K562 (cell line): ENCODE measurements around the gene ZNF26. TPM values are rescaled to one million over a fixed set of nuclear protein-coding genes. Genes with fewer than 3 reads are reported as not detected.
A peak's percentile ranks its signal among the peaks of the same experiment; 100 is the strongest.

Experiments
- ATAC-seq: fragments of 200-7000 bp; cut with Tn5 transposase; 3 replicates; pipeline ENCODE4 v1.9.1; 2020; ENCODE audit warnings: moderate library complexity
- BruUV-seq: library from RNA; stranded (reverse); fragments of 400-500 nt; replicated peaks from 2 replicates; lab custom pipeline; 2021; lab: Mats Ljungman, UMichigan
- CTCF ChIA-PET: fragments of 300-600 bp; formaldehyde crosslinking; extraction: SDS; loops from one replicate; lab custom pipeline; 2021; ENCODE audit warnings: low intra/inter-chr PET ratio; lab: Yijun Ruan, JAX
- POLR2A ChIA-PET: fragments of 300-600, 350-650 bp; sonication (Branson Sonifier 250); formaldehyde crosslinking; extraction: SDS; loops from one replicate; lab custom pipeline; 2021; ENCODE audit warnings: antibody characterized with exemption, inconsistent platforms; lab: Yijun Ruan, JAX
- DNase-seq, 4 experiments: peaks; one replicate each; pipeline versions ENCODE4 v3.0.0 to v3.0.0-alpha.2; 2011 to 2018; ENCODE audit warnings: low spot score in 3 of 4, mixed read lengths in 3 of 4; ENCODE audit errors: extremely low read depth in 1 of 4
- FAIRE-seq: peaks from 2 replicates; lab custom pipeline; 2011; peaks lifted over from hg19 to GRCh38; lab: Jason Lieb, UNC
- H2AFZ ChIP-seq: 2 replicates; pipeline ENCODE4 v1.6.0; 2011; ENCODE audit warnings: low read depth, low read length, control low read depth, inconsistent platforms
- H3K27ac ChIP-seq: fragments of 200-600 bp; 3 replicates; pipeline ENCODE4 v1.8.0; 2011; ENCODE audit warnings: low read depth, mild to moderate bottlenecking, control low read depth, inconsistent platforms, low read length, moderate library complexity, mixed read lengths; ENCODE audit errors: extremely low read depth
- H3K27me3 ChIP-seq, 2 experiments: fragments of 300-600 bp in 1 of 2; 2 replicates in 1 of 2; 3 replicates in 1 of 2; pipeline versions ENCODE4 v1.6.0 to v1.8.0; 2011; ENCODE audit warnings: inconsistent platforms in 2 of 2, low read length in 2 of 2, mild to moderate bottlenecking in 1 of 2, mixed read lengths in 1 of 2, moderate library complexity in 1 of 2; ENCODE audit not compliant: control insufficient read depth in 2 of 2, insufficient read depth in 2 of 2
- H3K36me3 ChIP-seq: fragments of 300-600 bp; 3 replicates; pipeline ENCODE4 v1.8.0; 2011; ENCODE audit warnings: mild to moderate bottlenecking, low read length, inconsistent platforms; ENCODE audit not compliant: control insufficient read depth, insufficient read depth
- H3K4me1 ChIP-seq, 2 experiments: fragments of 200-600 bp in 1 of 2; replicated peaks in 1 of 2; 2 replicates in 1 of 2; 3 replicates in 1 of 2; pipeline versions ENCODE4 v1.5.1 to v1.8.0; 2011; ENCODE audit warnings: inconsistent platforms in 2 of 2, low read length in 2 of 2, mild to moderate bottlenecking in 1 of 2, mixed read lengths in 1 of 2, moderate library complexity in 1 of 2; ENCODE audit not compliant: control insufficient read depth in 2 of 2, insufficient read depth in 2 of 2
- H3K4me2 ChIP-seq: 2 replicates; pipeline ENCODE4 v1.6.1; 2011; ENCODE audit warnings: low read length, control low read depth, inconsistent platforms, mixed read lengths; ENCODE audit not compliant: insufficient read depth
- H3K4me3 ChIP-seq: fragments of 200-600 bp; sonication (generic), shearing (Covaris generic); 2 replicates; pipeline ENCODE4 v1.5.1; 2016; ENCODE audit warnings: control low read depth, inconsistent platforms
- H3K79me2 ChIP-seq: fragments of 200-600 bp; 3 replicates; pipeline ENCODE4 v1.8.0; 2011; ENCODE audit warnings: low read length, inconsistent platforms; ENCODE audit not compliant: control insufficient read depth, insufficient read depth
- H3K9ac ChIP-seq, 2 experiments: 2 replicates each; pipeline versions ENCODE4 v1.6.0 to v1.6.1; 2011; ENCODE audit warnings: low read depth in 2 of 2, low read length in 2 of 2, control low read depth in 1 of 2, inconsistent platforms in 1 of 2, mild to moderate bottlenecking in 1 of 2, mixed read lengths in 1 of 2; ENCODE audit not compliant: insufficient read depth in 1 of 2
- H3K9me1 ChIP-seq: one replicate; pipeline ENCODE4 v1.6.0; 2011; ENCODE audit warnings: inconsistent platforms, mild to moderate bottlenecking, low read length, moderate library complexity; ENCODE audit not compliant: control insufficient read depth, insufficient read depth
- H3K9me3 ChIP-seq: replicated peaks from 2 replicates; pipeline ENCODE4 v1.5.1; 2011; ENCODE audit warnings: low read depth, low read length, inconsistent platforms; ENCODE audit not compliant: control insufficient read depth, insufficient read depth
- H4K20me1 ChIP-seq: replicated peaks from 2 replicates; pipeline ENCODE4 v1.6.1; 2011; ENCODE audit warnings: low read length, inconsistent platforms, mixed read lengths; ENCODE audit not compliant: control insufficient read depth, insufficient read depth
- CBFA2T2 ChIP-seq: fragments of 450-650 bp; conservative IDR thresholded peaks from 2 replicates; pipeline ENCODE4 v1.6.1; 2017; ENCODE audit warnings: mild to moderate bottlenecking
- ELF4 ChIP-seq: fragments of 450-650 bp; formaldehyde crosslinking; IDR thresholded peaks from 2 replicates; pipeline ENCODE4 v1.4.0; 2022; ENCODE audit warnings: missing genetic modification characterization
- FOXJ3 ChIP-seq: sonication (generic); formaldehyde crosslinking; IDR thresholded peaks from 2 replicates; pipeline ENCODE4 v1.4.0; 2020; ENCODE audit warnings: mild to moderate bottlenecking, missing genetic modification reagents
- ILF3 ChIP-seq: fragments of 450-650 bp; IDR thresholded peaks from 2 replicates; pipeline ENCODE4 v1.6.1; 2018; ENCODE audit warnings: antibody characterized with exemption, mild to moderate bottlenecking, moderate library complexity, borderline replicate concordance
- RBM39 ChIP-seq: fragments of 200-400 bp; formaldehyde crosslinking; optimal IDR thresholded peaks from 2 replicates; pipeline ENCODE3; 2018; ENCODE audit warnings: low read depth, low read length
- SIN3A ChIP-seq, 2 experiments: fragments of 150-350 bp in 1 of 2; IDR thresholded peaks; 2 replicates each; pipeline ENCODE4 v1.6.1; 2011 to 2016; ENCODE audit warnings: borderline replicate concordance in 2 of 2, low read depth in 2 of 2, low read length in 2 of 2, mild to moderate bottlenecking in 2 of 2, moderate library complexity in 2 of 2; ENCODE audit not compliant: control insufficient read depth in 1 of 2
- SP1 ChIP-seq: sonication (generic); formaldehyde crosslinking; IDR thresholded peaks from 2 replicates; pipeline ENCODE4 v1.8.1; 2022; ENCODE audit warnings: mild to moderate bottlenecking, missing genetic modification reagents
- UBTF ChIP-seq, 2 experiments: IDR thresholded peaks; 2 replicates each; pipeline ENCODE4 v1.6.1; 2012; ENCODE audit warnings: improper control_type of control experiment in 2 of 2, low read depth in 2 of 2, low read length in 2 of 2, borderline replicate concordance in 1 of 2
- ZNF197 ChIP-seq: fragments of 200-800 bp; sonication (Bioruptor generic); IDR thresholded peaks from 2 replicates; pipeline ENCODE4 v1.6.1; 2016; ENCODE audit warnings: low read depth, missing genetic modification characterization, missing compliant biosample characterization
- WGBS: fragments of 100-300 bp; shearing (Covaris generic); methylation state at CpG from one replicate; pipeline ENCODE4 v1.1.6; 2016; ENCODE audit warnings: low coverage, mixed read lengths; ENCODE audit not compliant: insufficient coverage; ENCODE audit errors: missing lambda C conversion rate; 5-methylcytosine and 5-hydroxymethylcytosine counted together
- in situ Hi-C: fragments of 300-500 bp; cut with MboI; formaldehyde crosslinking; loops from 4 replicates; pipeline ENCODE4 v1.15.0; 2018; ENCODE audit warnings: inconsistent platforms, mixed read lengths
- intact Hi-C: fragments of 100-400 bp; cut with micrococcal nuclease; formaldehyde crosslinking; loops from 2 replicates; pipeline ENCODE4 v1.14.2; 2022
- polyA plus RNA-seq, 8 experiments: library from polyadenylated mRNA; depleted of rRNA in 4 of 8; stranded (reverse) in 5 of 8; unstranded in 3 of 8; fragments of >200 nt; fragmentation: Nextera tagmentation in 2 of 8; fragmentation: Illumina TruSeq in 1 of 8; extraction: Ambion mirVana in 2 of 8; extraction: Trizol in 1 of 8; gene quantifications; 2 replicates each; pipeline versions ENCODE4 v1.2.1 to v1.2.3, GENCODE V29; 2011 to 2014; ENCODE audit warnings: inconsistent platforms in 1 of 8, missing spikeins in 1 of 8
- total RNA-seq, 7 experiments: library from RNA; depleted of rRNA in 6 of 7; stranded (reverse); fragments of >200 nt in 6 of 7; fragmentation: Illumina TruSeq in 2 of 7; extraction: Trizol in 2 of 7; gene quantifications; 2 replicates each; pipeline versions ENCODE4 v1.2.1 to v1.2.3, GENCODE V29; 2011 to 2021; ENCODE audit warnings: low replicate concordance in 1 of 7

Gene ZNF26
- total and polyA plus RNA-seq, 9 of the 15 experiments (the other 6 are each of a cell fraction or from before 2014, with no cell fraction given): 1.2 to 14.1 (median 8.0) TPM

GRCh38 chr12:132951649-132952048 is 34.5 kb upstream of the ZNF26 start:
- TF ChIP-seq CBFA2T2: 0 out of 2 replicates have a peak, but pooled peaks have one; percentile 2
- no peak for TF ChIP-seq ILF3
- peak; percentile 6; the same call in 1 of the 2 replicates for TF ChIP-seq ELF4 (CRISPR knock-in tag)
- Histone ChIP-seq H3K36me3 (no peaks in the 10 kb centered on the region; the same call in 2 of the 3 replicates), H3K27ac (no peak overlapping the region; the same call in 2 of the 3 replicates), H3K4me1 (peaks cover 2 to 3% of the 10 kb centered on the region in 2 experiments; a peak in 1 of 5 replicates), H4K20me1 (no peaks in the 10 kb centered on the region), H3K9ac (no peak overlapping the region), H3K4me3 (no peak overlapping the region), H3K9me1 (no peaks in the 10 kb centered on the region), H3K4me2 (no peak overlapping the region), H3K27me3 (no peaks in the 10 kb centered on the region; a peak in 1 of 5 replicates), H3K79me2 (no peaks in the 10 kb centered on the region), H3K9me3 (peaks cover 22% of the 10 kb centered on the region), H2AFZ (no peak overlapping the region)
- DNase-seq: no peak
- ATAC-seq: no peak
- intact Hi-C loops (no loop called here), in situ Hi-C loops (no loop called here)
- BruUV-seq: no TSS peak
- POLR2A ChIA-PET: no interaction called here
- WGBS: 11% methylated on average over 8 of the region's 8 CpGs
- CTCF ChIA-PET: no interaction called here
- peak; percentile 75 for FAIRE-seq

GRCh38 chr12:132952371-132953162 is 33.6 kb upstream of the ZNF26 start:
- Histone ChIP-seq H3K27ac (no peak overlapping the region), H3K36me3 (no peaks in the 10 kb centered on the region; the same call in 2 of the 3 replicates), H3K27me3 (no peaks in the 10 kb centered on the region; a peak in 1 of 5 replicates), H3K9me3 (peaks cover 24% of the 10 kb centered on the region)
- DNase-seq: no peak
- no peak for FAIRE-seq
- POLR2A ChIA-PET: no interaction called here
- in situ Hi-C loops: no loop called here
- no peak for TF ChIP-seq RBM39
- TF ChIP-seq SP1 (CRISPR knock-in tag): no peak
- TF ChIP-seq UBTF (IDR thresholded peaks at IDR 0.05; ENCODE audit: borderline replicate concordance in 1 of 2, low read depth in 2 of 2, low read length in 2 of 2): no peak
- no peak for TF ChIP-seq FOXJ3 (CRISPR knock-in tag)
- no peak for TF ChIP-seq ZNF197 (CRISPR knock-in tag)
- no peak for TF ChIP-seq SIN3A (IDR thresholded peaks at IDR 0.05; ENCODE audit: borderline replicate concordance in 2 of 2, control insufficient read depth in 1 of 2, low read depth in 2 of 2, low read length in 2 of 2)
- TF ChIP-seq, all 486 proteins: peak for 0
- no peak overlapping the region for H3K4me2 ChIP-seq
- no peak for ATAC-seq
- peaks cover 2 to 3% of the 10 kb centered on the region in 2 experiments; a peak in 1 of 5 replicates for H3K4me1 ChIP-seq
- intact Hi-C loops: no loop called here
- H3K9me1 ChIP-seq: no peaks in the 10 kb centered on the region
- no peak overlapping the region for H3K4me3 ChIP-seq
- WGBS: 5% methylated on average over 16 of the region's 18 CpGs
- CTCF ChIA-PET: no interaction called here
- no peaks in the 10 kb centered on the region for H3K79me2 ChIP-seq
- H4K20me1 ChIP-seq: no peaks in the 10 kb centered on the region
- no peak overlapping the region for H2AFZ ChIP-seq
- no peak overlapping the region for H3K9ac ChIP-seq
- no TSS peak for BruUV-seq
